Measurements from ENCODE around the gene DOHH.
"Not testable (repeated sequence)": the region's sequence is repeated elsewhere in the genome, so short reads cannot be mapped to it uniquely, and the experiment has no call there.

DOHH gene

DNA sequence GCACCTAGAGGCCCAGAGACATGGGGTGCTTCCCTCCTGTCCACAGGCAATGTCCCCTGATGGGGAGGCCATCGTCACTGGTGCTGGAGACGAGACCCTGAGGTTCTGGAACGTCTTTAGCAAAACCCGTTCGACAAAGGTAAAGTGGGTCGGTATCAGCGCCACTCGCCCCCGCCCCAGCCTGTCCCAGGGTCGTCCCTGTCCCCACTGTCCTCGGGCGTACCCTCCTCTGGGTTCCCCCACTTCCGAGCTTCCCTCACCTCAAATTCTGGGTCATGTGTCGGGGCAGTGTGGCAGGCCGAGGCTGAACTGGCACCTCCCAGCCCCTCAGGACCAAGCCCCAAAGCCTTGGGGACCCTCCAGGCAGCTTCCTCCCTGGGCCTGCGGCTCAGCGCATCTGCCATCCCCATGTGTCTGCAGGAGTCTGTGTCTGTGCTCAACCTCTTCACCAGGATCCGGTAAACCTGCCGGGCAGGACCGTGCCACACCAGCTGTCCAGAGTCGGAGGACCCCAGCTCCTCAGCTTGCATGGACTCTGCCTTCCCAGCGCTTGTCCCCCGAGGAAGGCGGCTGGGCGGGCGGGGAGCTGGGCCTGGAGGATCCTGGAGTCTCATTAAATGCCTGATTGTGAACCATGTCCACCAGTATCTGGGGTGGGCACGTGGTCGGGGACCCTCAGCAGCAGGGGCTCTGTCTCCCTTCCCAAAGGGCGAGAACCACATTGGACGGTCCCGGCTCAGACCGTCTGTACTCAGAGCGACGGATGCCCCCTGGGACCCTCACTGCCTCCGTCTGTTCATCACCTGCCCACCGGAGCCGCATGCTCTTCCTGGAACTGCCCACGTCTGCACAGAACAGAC lies 34.1 kb upstream of the DOHH start:
- no peak for DNase-seq (ENCODE audit: low read depth in 2 of 2)

DNA sequence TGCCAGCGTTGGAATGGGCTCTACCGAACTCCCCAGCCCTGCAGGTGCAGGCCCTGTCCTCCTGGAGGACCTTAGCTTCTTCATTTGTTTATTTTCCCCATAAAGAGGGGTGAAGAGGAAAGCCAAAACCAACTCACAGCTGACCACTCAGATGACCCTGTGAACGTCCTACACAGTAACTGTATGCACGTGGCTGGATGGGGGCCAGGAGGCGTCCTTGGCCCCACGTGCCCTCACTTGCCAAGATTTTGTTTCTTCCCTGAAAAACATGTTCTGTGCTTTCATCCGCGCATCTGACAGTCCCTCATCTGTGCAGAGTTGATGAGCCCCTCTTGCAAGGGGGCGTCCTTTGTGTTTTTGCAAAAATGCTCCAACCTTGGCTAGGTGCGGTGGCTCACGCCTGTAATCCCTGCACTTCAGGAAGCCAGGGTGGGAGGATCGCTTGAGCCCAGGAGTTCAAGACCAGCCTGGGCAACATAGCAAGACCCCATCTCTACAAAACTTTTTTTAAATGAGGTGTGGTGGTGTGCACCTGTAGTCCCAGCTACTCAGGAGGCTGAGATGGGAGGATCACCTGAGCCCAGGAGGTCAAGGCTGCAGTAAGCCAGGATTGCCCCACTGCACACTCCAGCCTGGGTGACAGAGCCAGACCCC lies 33.2 kb upstream of the DOHH start:
- no peak for DNase-seq (ENCODE audit: low read depth in 2 of 2)

DNA sequence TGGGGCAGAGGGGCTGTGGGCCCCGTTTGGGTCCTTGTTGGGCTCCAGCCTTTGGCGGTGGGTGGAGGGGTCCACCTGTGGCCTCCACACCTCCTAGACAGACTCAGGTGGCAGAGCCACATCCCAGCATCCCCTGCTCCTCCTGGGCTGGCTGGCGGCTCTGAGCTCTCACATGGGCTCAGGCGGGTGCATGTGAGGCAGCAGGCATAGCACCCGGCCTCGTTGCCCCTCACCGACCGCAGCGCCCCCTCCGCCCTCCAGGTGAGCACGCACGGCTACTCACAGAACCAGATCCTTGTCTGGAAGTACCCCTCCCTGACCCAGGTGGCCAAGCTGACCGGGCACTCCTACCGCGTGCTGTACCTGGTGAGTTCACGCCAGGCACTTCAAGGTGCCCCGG lies 32.6 kb upstream of the DOHH start:
- DNase-seq (ENCODE audit: low read depth in 2 of 2), result no peak

DNA sequence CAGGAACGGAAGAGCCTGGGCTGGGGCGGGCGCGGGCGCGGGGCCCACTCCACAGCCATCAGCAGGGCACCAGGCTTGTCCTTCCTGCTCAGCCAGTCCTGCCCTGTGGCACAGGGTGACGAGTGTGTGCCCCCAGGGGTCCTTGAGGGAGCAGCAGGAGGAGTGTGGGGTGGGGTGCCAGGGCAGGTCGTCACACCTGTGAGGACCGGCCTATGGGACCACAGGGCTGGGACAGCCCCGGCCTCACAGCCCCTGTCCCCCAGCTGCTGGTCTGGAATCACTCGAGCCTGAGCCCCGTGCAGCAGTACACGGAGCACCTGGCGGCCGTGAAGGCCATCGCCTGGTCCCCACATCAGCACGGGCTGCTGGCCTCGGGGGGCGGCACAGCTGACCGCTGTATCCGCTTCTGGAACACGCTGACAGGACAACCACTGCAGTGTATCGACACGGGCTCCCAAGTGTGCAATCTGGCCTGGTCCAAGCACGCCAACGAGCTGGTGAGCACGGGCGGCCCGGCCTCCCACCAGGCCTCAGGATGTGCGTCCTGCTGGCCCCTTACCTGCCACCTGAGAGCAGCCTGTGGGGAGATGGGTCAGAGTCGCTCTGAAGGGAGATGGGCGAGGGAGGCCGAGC lies 31.8 kb upstream of the DOHH start:
- no peak for DNase-seq (ENCODE audit: low read depth in 2 of 2)

DNA sequence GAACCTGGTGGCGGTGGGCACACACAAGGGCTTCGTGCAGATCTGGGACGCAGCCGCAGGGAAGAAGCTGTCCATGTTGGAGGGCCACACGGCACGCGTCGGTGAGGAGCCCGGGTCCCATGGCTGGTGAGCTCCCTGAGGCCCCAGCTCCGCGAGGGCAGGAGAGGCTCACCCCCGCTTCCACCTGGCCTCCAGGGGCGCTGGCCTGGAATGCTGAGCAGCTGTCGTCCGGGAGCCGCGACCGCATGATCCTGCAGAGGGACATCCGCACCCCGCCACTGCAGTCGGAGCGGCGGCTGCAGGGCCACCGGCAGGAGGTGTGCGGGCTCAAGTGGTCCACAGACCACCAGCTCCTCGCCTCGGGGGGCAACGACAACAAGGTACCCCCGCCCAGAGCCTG lies 31.2 kb upstream of the DOHH start:
- DNase-seq (ENCODE audit: low read depth in 2 of 2), result no peak

DNA sequence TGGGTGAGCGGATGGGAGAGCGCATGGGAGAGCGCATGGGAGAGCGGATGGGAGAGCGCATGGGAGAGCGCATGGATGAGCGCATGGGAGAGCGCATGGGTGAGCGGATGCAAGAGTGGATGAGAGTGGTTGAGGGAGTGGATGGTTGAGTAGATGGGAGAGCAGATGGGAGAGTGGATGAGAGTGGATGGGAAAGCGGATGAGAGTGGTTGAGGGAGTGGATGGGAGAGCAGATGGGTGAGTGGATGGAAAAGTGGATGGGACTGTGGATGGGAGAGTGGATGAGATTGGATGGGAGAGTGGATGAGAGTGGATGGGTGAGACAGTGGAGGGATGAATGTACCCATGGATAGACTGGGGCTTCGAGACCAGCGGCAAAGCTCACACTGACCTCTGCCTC lies 29.9 kb upstream of the DOHH start:
- DNase-seq (ENCODE audit: low read depth in 2 of 2), result no peak

DNA sequence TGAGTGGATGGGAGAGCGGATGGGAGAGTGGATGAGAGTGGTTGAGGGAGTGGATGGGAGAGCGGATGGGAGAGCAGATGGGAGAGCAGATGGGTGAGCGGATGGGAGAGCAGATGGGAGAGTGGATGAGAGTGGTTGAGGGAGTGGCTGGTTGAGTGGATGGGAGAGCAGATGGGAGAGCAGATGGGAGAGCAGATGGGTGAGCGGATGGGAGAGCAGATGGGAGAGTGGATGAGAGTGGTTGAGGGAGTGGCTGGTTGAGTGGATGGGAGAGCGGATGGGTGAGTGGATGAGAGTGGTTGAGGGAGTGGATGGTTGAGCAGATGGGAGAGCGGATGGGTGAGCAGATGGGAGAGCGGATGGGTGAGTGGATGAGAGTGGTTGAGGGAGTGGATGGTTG lies 28.8 kb upstream of the DOHH start:
- DNase-seq (ENCODE audit: low read depth in 2 of 2), result not testable (repeated sequence)

DNA sequence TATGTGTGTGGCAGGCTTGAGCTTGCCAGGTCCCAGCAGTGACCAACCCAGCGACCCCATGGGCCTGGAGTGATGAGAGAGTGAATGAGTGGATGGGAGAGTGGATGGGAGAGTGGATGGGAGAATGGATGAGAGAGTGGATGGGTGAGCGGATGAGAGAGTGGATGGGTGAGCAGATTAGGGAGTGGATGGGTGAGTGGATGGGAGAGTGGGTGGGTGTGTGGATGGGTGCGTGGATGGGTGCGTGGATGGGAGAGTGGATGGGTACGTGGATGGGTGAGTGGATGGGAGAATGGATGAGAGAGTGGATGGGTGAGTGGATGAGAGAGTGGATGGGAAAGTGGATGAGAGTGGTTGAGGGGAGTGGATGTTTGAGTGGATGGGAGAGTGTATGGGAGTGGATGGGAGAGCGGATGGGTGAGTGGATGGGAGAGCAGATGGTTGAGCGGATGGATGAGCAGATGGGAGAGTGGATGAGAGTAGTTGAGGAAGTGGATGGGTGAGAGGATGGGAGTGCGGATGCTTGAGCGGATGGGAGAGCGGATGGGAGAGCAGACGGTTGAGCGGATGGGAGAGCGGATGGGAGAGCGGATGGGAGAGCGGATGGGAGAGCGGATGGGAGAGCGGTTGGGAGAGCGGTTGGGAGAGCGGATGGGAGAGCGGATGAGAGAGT lies 28.2 kb upstream of the DOHH start:
- DNase-seq (ENCODE audit: low read depth in 2 of 2), result no peak

DNA sequence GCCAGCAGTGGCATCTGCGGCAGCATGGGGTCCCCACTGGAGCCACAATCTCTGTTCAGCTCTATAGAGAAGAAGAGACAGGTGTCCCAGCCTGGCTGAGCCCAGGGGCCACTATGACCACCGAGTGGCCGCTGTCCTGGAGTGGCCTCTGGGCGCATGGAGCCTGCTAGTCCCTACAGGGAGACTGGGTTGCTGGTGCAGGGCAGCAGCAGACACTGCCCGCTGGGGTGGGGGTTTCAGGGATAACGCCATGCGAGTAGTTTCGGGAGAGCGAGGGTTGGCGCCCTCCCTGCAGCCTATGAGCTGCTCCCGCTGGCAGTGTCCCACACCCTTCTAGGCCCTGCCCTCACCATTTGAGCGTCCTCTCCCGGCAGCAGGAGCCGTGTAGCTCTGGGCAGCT lies 27.6 kb upstream of the DOHH start:
- no peak for DNase-seq (ENCODE audit: low read depth in 2 of 2)

DNA sequence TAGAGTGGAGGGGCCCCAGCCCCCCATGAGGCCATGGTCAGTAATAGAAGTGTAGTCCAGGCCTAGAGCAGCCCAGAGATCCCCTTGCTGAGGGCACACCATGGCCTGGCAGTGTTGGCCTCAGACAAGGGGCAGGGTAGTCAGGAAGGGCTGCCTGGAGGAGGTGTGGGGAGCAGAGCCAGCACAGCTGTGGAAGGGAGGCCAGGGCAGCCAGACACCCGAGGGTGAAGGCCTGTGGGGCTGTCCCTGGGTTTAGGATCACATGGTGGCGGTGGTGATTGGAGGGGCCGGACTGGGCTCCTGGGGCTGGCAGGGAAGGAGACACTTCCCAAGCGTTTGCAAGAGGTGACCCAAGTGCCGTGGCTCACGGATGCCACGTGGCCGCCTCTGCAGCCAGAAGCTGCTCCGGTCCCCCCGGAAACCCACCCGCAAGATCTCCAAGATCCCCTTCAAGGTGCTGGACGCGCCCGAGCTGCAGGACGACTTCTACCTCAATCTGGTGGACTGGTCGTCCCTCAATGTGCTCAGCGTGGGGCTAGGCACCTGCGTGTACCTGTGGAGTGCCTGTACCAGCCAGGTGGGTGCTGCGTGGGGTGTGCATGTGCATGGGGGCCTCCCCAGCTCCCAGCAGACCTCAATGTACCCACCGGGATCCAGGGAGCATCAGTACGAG lies 26.9 kb upstream of the DOHH start:
- no peak for DNase-seq (ENCODE audit: low read depth in 2 of 2)

DNA sequence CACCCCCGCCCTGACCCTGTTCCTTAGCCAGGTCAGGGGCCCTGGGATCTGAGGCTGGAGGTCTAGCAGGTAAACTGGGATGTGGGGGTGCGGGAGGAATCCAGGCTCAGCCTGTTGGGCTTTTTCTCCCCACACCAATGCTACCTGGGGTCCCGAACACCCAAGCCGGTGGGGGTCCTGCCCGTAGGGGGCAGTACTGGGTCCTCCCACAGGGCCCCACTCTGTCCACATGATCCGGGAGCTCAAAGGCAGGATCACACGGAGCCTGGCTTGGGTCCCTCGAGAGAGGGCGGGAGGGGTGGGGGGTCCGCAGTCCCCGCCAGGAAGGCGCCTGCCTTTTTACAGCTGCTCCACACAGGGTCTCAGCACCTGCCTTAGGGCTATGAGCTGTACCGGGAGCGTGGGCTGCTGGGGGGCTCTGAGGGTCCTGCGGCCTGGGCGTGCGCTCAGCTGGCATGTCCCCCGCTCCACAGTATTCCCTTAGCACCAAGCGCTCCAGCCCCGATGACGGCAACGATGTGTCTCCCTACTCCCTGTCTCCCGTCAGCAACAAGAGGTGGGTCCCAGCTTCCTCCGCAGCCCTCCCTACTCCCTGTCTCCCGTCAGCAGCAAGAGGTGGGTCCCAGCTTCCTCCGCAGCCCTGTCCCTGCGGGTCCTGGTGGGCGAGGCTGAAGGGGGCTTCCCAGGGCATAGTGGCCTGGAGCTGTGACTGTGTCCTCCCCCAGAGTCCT lies 26.2 kb upstream of the DOHH start:
- DNase-seq (ENCODE audit: low read depth in 2 of 2), result no peak

DNA sequence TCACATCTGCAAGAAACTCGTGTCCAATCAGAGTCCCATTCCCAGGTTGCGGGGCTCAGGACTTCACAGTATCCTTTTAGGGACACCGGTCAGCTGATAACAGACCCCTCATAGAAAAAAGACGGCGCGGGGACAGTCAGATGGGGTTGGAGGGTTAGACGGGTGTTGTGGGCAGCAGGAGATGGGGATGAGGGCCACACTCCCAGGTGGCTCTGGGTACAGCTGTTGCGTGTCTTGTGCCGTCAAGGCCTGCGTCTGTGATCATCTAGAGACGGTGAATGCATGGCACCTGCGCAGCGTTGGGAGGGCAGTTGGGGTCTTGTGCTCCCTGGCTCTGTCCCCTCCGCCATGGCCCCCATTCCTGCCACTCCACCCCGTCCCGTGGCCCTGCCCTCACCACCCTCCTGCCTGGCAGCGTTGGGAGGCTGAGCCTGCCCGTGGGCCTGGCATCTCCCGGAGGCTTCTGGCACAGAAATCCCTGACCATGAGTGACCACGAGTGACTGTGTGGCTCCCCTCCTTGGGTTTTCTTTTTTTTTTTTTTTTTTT lies 24.5 kb upstream of the DOHH start:
- DNase-seq (ENCODE audit: low read depth in 2 of 2), result no peak

DNA sequence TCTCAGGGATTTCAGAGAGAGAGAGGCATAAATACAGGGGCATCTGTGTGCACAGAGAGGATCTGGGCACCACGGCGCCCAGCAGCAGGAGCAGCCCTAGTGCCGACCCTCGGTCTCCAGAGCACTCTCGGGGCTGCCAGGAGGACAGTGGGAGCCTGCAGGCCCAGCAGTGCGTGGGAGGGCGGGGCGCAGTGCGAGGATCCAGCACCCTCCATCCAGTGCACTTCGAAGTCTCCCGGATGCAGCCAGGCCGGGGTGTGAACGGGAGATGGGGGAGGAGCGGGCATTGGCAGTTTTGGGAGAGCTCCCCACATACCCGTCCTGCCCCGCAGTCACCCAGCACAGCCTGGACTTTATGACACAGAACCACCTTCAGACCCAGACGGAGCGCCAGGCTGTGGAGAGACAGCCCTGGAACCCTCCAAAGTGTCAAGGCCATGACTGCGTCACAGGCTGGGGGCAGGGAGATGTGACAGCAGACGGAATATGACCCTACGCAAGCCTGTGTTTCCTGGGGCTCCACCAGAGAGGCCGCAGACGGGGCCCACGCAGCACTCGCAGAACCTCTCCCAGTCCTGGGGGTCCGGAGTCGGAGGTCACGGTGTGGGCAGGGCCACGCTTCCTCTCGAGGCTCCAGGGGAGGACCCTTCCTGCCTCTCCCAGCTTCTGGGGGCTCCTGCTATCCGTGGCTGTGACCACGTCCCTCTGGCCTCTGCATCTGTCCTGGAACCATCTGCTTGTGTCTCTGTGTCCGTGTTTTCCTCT lies 23.8 kb upstream of the DOHH start:
- DNase-seq (ENCODE audit: low read depth in 2 of 2), result no peak

DNA sequence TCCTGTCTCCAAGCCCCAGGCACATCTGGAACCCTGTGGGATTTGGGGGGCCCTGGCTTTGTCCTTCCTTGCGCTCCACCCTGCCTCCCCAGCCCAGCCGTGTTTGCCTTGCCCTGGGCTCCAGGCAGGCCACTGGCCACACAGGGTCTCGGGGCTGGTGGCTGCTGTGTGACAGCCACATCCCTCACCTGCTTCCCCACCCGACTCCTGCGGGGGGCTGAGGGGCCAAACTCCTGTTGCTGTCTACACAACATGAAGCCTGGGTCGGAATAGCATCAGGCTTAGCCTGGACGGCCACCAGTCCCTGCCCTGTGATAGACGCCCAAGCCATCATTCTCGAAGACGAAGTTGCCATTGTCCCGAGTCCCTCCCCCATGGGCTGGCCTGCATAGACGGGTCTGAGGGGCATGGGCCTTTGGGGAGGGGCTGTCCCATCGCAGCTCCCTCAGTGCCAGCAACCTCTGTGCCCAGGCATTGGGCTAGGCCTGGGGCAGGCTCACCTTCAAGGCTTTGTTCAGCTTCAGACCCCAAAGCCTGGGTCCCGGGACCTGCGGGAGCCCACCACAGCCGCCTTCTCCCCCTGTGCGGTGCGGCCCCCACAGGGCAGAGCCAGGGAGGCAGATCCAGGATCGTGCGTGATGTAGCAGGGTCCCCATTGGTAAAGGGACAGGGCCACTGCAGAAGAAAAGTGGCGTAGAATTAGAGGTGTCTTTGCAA lies 23.0 kb upstream of the DOHH start:
- DNase-seq (ENCODE audit: low read depth in 2 of 2), result no peak

DNA sequence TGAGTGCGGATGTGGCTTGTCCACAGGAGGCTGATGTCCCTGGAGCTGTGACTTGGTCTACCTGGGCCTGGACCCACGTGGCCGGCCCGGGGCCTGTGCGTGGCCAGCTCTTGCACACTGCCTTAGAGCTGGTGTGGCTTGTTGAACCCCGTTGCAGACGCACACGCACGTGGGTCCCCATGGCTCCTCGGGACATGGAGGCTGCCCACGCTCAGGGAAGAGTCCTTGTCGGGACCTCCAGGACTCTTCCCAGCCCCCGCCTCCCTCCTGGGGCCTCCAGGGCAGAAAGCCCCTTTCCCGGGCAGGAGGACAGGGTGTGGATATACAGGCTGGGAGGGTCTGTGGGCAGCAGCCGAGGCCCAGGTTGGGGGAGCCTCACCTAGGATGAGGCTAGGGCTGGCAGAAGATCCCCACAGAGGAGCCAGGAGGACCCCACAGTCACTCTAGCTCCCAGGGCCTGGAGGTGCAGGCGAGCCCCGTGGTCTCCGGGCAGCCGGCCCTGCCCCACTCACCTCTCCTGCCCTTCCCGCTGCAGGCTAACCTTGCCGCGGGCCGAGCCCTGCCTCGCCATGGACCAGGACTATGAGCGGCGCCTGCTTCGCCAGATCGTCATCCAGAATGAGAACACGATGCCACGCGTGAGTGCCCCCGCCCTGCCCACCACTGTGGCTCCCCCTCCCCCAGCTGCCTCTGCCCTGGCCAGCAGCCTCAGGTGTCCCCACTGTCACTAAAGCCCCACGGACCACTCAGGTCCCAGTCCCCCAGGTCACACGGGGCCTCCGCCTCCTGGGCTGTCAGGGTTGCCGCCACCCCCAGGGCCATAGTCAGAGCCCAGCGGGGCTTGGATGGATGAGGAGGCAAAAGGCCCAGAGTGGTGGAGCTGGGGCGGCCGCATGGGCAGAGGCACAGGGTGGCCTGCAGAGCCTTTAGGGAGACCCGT lies 22.2 kb upstream of the DOHH start:
- DNase-seq (ENCODE audit: low read depth in 2 of 2), result no peak

DNA sequence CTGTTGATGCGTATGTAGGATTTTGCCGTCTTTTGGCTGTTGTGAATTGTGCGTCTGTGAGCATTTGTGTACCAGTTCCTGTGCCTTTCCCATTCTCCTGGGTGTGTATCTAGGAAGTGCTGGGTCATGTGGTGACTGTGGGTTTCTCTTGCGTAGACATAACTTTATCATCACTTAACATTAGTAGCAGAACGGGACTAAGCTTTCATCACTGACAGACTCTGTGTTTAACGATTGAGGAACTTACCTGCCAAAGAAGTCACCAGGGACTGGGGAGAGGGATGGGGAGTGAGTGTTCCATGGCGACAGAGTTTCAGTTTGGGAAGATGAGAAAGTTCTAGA lies 20.6 kb upstream of the DOHH start:
- DNase-seq (ENCODE audit: low read depth in 2 of 2), result no peak

DNA sequence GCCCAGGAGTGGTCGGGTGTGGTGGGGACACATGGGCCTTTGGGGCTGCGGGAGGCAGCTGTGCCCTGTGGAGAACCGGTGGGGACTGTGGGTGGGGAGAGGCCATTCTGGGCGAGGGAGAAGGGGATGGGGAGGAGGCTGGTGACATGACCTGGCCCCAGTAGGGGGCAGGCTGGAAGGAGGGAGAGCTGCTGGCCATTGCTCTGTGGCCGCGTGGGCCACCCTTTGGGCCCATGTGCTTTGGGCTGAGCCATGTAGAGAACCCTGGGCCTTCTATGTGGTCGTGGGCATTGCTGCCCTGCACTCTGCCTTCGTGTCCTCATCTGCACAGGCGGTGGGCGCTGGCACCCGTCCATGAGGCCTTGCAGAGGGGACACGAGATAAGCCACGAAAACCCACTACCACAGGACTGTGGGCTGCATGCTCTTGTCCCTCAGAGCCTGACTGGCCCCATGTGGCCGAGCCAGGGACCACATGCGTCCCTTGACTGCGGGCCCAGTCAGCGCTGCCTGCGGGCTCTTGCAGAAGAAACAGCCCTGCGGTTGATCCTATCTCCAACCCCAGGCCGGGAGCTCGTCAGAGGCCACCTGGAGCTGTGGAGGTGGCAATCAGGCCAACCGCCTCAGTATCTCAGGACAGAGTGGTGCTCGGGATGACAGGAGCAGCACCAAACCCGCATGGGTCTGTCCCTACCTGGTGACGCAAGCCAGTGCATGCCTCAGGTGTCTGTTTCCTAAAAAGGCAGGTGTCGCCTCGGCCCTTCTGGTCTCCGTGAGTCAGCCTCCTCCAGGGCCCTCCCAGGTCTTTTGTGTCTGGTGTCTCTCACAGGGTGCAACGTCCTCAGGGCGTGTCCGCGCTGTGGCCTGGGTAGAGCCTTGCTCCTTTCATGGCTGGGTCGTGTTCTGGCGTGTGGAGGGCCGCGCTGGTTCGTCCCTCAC lies 20.0 kb upstream of the DOHH start:
- DNase-seq (ENCODE audit: low read depth in 2 of 2), result no peak
